Midbrain (tissue), 1 donor: ENCODE results near the gene ARHGAP25.

ENCODE experiments used
- DNase-seq: peaks from one replicate; lab custom pipeline; 2025; lab: John Stamatoyannopoulos, UW

Gene ARHGAP25

GRCh38 chr2:68766376-68766845, 31.8 kb downstream of the ARHGAP25 start:
- DNase-seq: peak; percentile 23

- DNase-seq: no peak
Observed at GRCh38 chr2:68767031-68767961, 32.7 kb downstream of the ARHGAP25 start.

- DNase-seq: no peak
Observed at GRCh38 chr2:68767996-68768395, 33.4 kb downstream of the ARHGAP25 start.

- DNase-seq: no peak
Observed at GRCh38 chr2:68768461-68768860, 33.9 kb downstream of the ARHGAP25 start.

- DNase-seq: no peak
Observed at GRCh38 chr2:68768951-68769350, 34.3 kb downstream of the ARHGAP25 start.

GRCh38 chr2:68769586-68770270, 35.1 kb downstream of the ARHGAP25 start:
- DNase-seq: no peak

GRCh38 chr2:68770271-68771111, 35.9 kb downstream of the ARHGAP25 start:
- no peak for DNase-seq

- no peak for DNase-seq
Observed at GRCh38 chr2:68771211-68771751, 36.7 kb downstream of the ARHGAP25 start.

- DNase-seq: no peak
Observed at GRCh38 chr2:68772109-68772508, 37.5 kb downstream of the ARHGAP25 start.

- peak; percentile 13 for DNase-seq
Observed at GRCh38 chr2:68774569-68775271, 40.1 kb downstream of the ARHGAP25 start.

GRCh38 chr2:68775272-68775842, 40.7 kb downstream of the ARHGAP25 start:
- no peak for DNase-seq

- no peak for DNase-seq
Observed at GRCh38 chr2:68776124-68776523, 41.5 kb downstream of the ARHGAP25 start.

- DNase-seq: no peak
Observed at GRCh38 chr2:68779595-68779994, 45.0 kb downstream of the ARHGAP25 start.

- no peak for DNase-seq
Observed at GRCh38 chr2:68784188-68784587, 49.6 kb downstream of the ARHGAP25 start.

- DNase-seq: no peak
Observed at GRCh38 chr2:68784915-68785314, 50.3 kb downstream of the ARHGAP25 start.

GRCh38 chr2:68787356-68787755, 52.7 kb downstream of the ARHGAP25 start:
- no peak for DNase-seq

- no peak for DNase-seq
Observed at GRCh38 chr2:68789603-68790002, 55.0 kb downstream of the ARHGAP25 start.

- DNase-seq: no peak
Observed at GRCh38 chr2:68790600-68790999, 56.0 kb downstream of the ARHGAP25 start.

- no peak for DNase-seq
Observed at GRCh38 chr2:68791914-68792313, 57.3 kb downstream of the ARHGAP25 start.

GRCh38 chr2:68792751-68793150, 58.1 kb downstream of the ARHGAP25 start:
- DNase-seq: no peak
